ENCODE measurements around the gene ZNF580. TPM values are rescaled to one million over a fixed set of nuclear protein-coding genes. Genes with fewer than 3 reads are reported as not detected.

The ZNF580 gene
- total RNA-seq, 1 donor from 2014 or later: 35.8 TPM

- Histone ChIP-seq H3K4me2 (ENCODE audit: low read length) (no peak overlapping the region), H3K27me3 (ENCODE audit: insufficient read depth, low read length) (no peaks in the 10 kb centered on the region), H3K4me3 (ENCODE audit: insufficient read depth, low read depth, low read length) (no peak overlapping the region), H3K79me2 (ENCODE audit: insufficient read depth, low read length) (peaks cover 46% of the 10 kb centered on the region), H3K9ac (ENCODE audit: low read length) (no peak overlapping the region), H3K36me3 (ENCODE audit: insufficient read depth, low read length) (peaks cover 6% of the 10 kb centered on the region), H2AFZ (ENCODE audit: low read depth, low read length) (no peak overlapping the region), H3K27ac (ENCODE audit: low read depth, low read length) (no peak overlapping the region), H3K4me1 (ENCODE audit: insufficient read depth, low read length) (no peaks in the 10 kb centered on the region), H3K9me3 (ENCODE audit: insufficient read depth, low read depth, low read length) (no peaks in the 10 kb centered on the region), H4K20me1 (ENCODE audit: insufficient read depth, low read length) (peaks cover 52% of the 10 kb centered on the region)
- DNase-seq (ENCODE audit: low read depth): no peak
- no peaks in the 10 kb centered on the region for H3K27me3 Mint-ChIP-seq (ENCODE audit: low read depth, unreplicated experiment)
- no peak for TF ChIP-seq CTCF (IDR thresholded peaks at IDR 0.05; ENCODE audit: insufficient read depth, low read depth, low read length)
- TF ChIP-seq EZH2 (IDR thresholded peaks at IDR 0.05; ENCODE audit: insufficient read depth, low read length): no peak
- no peak overlapping the region for H3K4me3 Mint-ChIP-seq (ENCODE audit: unreplicated experiment)
- H3K27ac Mint-ChIP-seq (ENCODE audit: unreplicated experiment): no peak overlapping the region
- peaks cover 2% of the 10 kb centered on the region for H3K9me3 Mint-ChIP-seq (ENCODE audit: unreplicated experiment)
- peaks cover 27% of the 10 kb centered on the region for H3K36me3 Mint-ChIP-seq (ENCODE audit: low read depth, unreplicated experiment)
- H3K4me1 Mint-ChIP-seq (ENCODE audit: low read depth, unreplicated experiment): peaks cover 1% of the 10 kb centered on the region
- no peak for FAIRE-seq
Measured at GRCh38 chr19:55613396-55613795, 27.4 kb upstream of the ZNF580 start.

- H3K9me3 Mint-ChIP-seq (ENCODE audit: unreplicated experiment): peaks cover 2% of the 10 kb centered on the region
- H3K4me1 Mint-ChIP-seq (ENCODE audit: low read depth, unreplicated experiment): peaks cover 1% of the 10 kb centered on the region
- H3K4me3 Mint-ChIP-seq (ENCODE audit: unreplicated experiment): no peak overlapping the region
- Histone ChIP-seq H3K27me3 (ENCODE audit: insufficient read depth, low read length) (no peaks in the 10 kb centered on the region), H4K20me1 (ENCODE audit: insufficient read depth, low read length) (peaks cover 45% of the 10 kb centered on the region), H3K4me1 (ENCODE audit: insufficient read depth, low read length) (no peaks in the 10 kb centered on the region), H3K9ac (ENCODE audit: low read length) (no peak overlapping the region), H3K4me2 (ENCODE audit: low read length) (no peak overlapping the region), H2AFZ (ENCODE audit: low read depth, low read length) (no peak overlapping the region), H3K9me3 (ENCODE audit: insufficient read depth, low read depth, low read length) (no peaks in the 10 kb centered on the region), H3K36me3 (ENCODE audit: insufficient read depth, low read length) (peaks cover 5% of the 10 kb centered on the region), H3K79me2 (ENCODE audit: insufficient read depth, low read length) (peaks cover 39% of the 10 kb centered on the region), H3K27ac (ENCODE audit: low read depth, low read length) (no peak overlapping the region), H3K4me3 (ENCODE audit: insufficient read depth, low read depth, low read length) (no peak overlapping the region)
- H3K36me3 Mint-ChIP-seq (ENCODE audit: low read depth, unreplicated experiment): peaks cover 25% of the 10 kb centered on the region
- TF ChIP-seq EZH2 (IDR thresholded peaks at IDR 0.05; ENCODE audit: insufficient read depth, low read length) (no peak), CTCF (IDR thresholded peaks at IDR 0.05; ENCODE audit: insufficient read depth, low read depth, low read length) (no peak)
- DNase-seq (ENCODE audit: low read depth) (no peak), FAIRE-seq (no peak)
- H3K27me3 Mint-ChIP-seq (ENCODE audit: low read depth, unreplicated experiment): no peaks in the 10 kb centered on the region
- H3K27ac Mint-ChIP-seq (ENCODE audit: unreplicated experiment): no peak overlapping the region
Measured at GRCh38 chr19:55613930-55614710, 26.7 kb upstream of the ZNF580 start.
